GM21825 (cell line): ENCODE data around the gene PTP4A2.
"Not testable (repeated sequence)": the region's sequence is repeated elsewhere in the genome, so short reads cannot be mapped to it uniquely, and the experiment has no call there.

Experiments used
- ATAC-seq: cut with Tn5 transposase; IDR thresholded peaks from one replicate; pipeline ENCODE4 v1.9.1; 2021; ENCODE audit warnings: mild to moderate bottlenecking, moderate library complexity; ENCODE audit not compliant: unreplicated experiment

Gene PTP4A2

GRCh38 chr1:31951276-31951675 is 13.1 kb upstream of the PTP4A2 start:
- ATAC-seq: no peak

DNA sequence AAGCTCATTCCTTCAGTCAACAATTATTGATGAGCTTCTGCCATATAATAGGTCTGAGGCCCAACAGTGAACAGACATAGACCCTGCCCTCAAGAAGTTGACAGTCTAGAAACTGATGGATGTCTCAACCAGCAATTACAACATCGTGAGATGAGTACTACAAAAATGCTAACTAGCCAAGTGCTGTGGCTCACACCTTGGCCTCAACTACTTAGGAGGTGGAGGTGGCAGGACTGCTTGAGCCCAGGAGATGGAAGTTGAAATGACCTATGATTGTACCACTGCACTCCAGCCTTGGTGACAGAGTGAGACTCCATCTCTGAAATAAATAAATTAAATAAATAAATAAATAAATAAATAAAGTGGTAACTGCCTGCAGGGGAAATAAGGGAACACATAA is 11.7 kb upstream of the PTP4A2 start:
- no peak for ATAC-seq

DNA sequence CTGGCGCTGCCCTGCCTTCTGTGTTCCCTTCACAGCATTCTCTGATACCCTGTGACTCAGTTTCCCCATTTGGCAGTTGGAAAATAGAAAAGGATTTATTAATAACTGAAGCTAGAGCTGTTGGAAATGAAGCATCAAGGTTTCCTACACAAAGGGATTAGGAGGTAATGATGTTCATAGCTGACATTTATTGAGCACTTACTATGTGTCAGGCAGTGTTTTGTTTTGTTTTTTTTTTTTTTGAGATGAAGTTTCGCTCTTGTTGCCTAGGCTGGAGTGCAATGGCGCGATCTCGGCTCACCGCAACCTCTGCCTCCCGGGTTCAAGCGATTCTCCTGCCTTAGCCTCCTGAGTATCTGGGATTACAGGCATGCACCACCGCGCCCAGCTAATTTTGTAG is 7.5 kb upstream of the PTP4A2 start:
- not testable (repeated sequence) for ATAC-seq

DNA sequence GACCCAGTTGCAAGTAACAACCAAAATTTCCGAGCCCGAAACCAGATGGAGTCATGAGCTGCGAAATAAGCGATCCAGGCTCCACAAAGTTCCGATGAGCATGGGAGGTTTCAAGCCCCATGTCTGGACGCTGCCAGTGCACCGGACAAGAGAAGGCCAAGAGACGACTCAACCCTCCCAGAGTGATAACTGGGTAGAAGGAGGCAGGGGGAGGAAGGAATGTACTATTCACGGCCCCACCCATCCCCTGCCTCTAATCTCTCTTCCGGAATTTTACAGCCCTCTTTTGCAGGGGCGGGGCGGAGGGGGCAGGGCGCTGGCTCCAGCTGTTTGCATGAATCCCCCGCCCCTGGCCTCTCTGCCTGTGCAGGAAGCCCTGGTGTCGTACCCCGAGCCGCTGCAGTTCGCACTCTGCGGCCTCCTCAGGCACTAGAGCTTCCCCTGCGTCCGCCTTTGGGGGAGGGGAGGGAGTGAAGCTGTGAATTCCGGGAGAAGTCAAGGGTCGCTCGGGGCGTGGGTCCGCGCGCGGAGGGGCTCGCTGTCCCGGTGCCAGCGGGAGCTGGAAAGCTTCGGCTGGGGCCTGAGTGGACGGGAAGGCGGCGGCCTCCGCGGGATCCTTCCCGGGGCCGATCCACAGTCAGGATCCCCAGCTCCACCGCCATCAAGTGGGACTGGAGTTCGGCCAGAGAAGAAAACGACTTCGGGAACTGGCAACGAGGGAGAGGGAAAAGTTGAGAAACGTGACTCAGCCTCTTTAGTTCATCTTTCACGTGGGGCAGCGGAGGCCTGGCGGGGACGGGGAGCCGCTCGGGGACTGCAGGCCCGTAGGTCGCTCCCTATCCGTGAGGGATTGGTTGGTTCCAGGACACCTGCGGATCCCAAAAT is 6.3 kb upstream of the PTP4A2 start:
- peak; percentile 58 for ATAC-seq

DNA sequence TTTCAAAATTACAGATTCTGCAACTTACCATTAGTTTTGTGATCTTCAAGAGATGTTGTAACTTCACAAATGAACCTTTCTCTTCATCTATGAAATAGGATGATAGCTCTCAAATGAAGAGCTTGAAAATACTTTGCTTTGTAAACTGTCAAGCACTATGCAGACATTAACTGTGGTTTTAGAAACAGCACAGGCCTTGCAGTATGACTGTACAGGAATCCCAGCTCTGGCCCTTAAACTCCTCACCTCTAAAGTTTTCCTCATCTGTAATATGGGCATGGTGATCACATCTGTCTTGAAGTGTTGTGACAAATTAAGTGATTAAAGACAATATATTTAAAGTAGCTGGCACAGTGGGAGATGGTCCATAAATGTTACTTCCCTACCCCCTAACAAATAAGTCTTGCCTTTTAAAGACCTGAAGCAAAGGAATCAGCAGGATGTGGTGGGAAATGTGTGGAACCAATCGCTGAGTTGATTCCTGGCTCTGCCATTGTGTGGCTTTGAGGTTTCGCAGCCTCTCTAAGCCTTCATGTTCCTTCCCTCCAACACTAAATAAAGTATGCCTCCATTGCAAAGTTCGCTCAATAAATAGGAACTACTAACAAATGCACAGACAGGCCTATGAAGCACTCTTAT is 5.5 kb upstream of the PTP4A2 start:
- ATAC-seq: peak; percentile 22

- ATAC-seq: not testable (repeated sequence)
Observed at GRCh38 chr1:31942061-31942460, 3.9 kb upstream of the PTP4A2 start.

GRCh38 chr1:31939484-31940329 is 1.5 kb upstream of the PTP4A2 start:
- ATAC-seq: peak; percentile 24

- peak; percentile 19 for ATAC-seq
Observed at GRCh38 chr1:31937300-31938183, 626 bp downstream of the PTP4A2 start.

- no peak for ATAC-seq
Observed at GRCh38 chr1:31936981-31937299, 1.2 kb downstream of the PTP4A2 start.

- ATAC-seq: no peak
Observed at GRCh38 chr1:31936278-31936980, 1.7 kb downstream of the PTP4A2 start.

DNA sequence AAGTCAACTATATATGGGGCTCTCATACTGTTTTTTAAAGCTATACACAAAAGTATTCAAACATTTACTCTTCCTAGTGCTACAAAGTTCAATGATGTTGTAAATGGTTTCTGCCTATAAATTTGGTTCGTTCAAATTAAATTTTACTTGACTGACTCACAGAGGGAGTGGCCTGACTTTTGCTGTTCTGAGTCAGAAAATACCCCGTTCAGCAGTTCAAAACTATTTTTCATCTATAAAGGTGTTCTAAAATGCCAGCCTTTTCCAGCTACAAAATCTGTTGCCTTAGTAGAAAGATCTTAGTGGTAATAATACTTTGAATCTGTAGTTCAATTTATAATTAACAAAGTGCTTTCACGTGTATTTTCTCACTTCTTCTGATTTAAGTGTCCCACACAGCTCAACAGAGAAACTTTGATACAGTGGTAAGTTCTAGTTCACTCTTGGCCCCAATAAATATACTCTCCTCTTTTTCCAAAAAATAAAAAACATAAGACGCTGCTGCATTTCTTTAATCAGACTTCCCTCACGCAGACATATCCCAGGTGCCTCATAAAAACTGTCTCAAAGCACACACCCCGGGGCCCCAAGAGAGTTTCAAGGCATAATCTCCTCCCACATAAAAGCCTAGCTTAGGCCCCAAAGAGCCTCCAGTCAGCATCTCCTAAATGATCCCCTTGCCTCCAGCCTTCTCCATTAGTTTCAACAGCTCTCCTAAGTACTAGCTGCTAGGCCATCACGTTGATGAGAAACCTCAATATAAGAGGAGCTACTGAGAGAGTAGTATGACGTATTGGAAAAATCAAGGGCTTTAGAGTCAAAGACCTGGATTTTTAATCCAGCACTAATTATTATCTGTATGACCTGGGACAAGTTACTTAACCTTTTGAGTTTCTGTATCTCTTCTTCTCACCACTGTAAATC is 3.2 kb downstream of the PTP4A2 start:
- ATAC-seq: no peak

GRCh38 chr1:31932491-31933316 is 5.5 kb downstream of the PTP4A2 start:
- no peak for ATAC-seq

- ATAC-seq: no peak
Observed at GRCh38 chr1:31931593-31932225, 6.5 kb downstream of the PTP4A2 start.

DNA sequence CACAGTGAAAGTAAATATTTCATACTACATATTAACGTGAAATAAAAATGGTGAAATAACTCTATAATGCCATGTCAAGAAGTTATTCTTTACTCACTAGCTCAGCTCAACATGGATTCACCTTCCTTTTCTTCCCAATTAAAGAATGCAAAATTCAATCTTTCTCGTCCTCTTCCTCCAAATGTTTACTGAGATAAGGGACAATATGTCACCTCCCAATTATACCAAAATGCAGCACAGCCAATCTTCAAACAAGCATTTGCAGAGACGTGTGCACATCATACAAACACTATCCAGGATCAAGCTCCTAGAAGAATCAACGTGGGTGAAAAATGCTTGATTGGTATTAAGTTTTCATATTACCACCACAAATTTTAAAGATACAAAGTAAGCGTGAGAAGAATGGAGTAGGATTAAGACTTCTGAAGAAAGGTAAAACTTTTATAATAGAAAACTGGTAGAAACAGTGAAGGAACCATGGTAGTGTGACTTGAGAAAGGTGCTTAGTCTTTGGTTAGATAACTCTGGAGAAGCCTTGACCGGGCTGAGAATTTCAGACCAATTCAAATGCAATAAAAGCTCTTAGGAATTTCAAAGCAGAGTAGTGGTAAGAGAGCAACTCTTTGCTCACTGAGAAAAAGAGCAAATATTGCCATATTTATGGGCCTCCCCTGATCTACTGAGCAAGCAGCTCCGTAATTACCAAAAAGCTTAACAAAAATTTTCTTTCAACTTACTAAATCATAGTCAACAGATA is 7.2 kb downstream of the PTP4A2 start:
- ATAC-seq: no peak

DNA sequence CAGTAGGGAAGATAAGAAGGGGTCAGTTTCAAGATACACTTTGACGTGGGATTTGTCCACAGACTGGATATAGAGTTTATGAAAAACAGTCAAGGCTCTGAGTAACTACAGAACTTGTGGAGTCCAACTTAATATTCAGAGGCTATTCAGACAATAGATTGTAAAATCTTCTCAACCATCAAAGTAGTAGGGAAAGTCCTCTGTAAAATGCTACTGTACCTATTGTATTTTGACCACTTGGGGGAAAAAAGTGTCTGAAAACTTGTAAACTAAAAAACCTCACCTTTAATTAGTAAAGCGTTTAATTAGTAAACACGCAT is 10.5 kb downstream of the PTP4A2 start:
- ATAC-seq: no peak

DNA sequence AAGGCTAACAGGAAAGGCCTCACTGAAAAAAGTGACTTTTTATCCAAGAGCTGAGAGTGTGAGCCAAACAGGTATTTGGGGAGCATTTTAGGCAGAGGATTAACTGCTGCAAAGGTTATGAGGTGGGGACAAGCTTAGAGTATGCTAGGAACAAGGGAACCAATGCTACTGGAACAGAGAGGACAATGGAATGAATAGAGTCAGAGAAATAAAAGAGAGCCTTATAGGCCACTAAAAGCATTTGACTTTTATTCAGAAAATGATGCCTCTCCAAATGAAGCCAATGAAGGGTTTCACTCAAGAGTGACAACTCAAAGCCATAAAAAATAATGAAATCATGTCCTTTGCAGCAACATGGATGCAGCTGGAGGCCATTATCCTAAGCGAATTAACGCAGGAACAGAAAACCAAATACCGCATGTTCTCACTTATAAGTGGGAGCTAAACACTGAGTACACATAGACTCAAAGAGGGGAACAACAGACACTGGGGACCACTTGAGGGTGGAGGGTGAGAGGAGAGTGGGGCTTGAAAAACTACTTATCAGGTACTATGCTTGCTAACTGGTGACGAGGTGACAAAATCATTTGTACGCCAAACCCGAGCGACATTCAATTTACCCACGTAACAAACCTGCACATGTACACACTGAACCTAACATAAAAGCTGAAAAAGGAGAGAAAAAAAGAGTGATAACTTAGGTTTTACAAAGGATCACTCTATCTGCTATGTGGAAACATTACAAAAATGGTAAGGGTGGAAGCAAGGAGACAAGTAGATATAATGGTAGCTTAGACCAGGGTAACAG is 11.1 kb downstream of the PTP4A2 start:
- ATAC-seq: no peak
